ENCODE data around the gene ABCA5. TPM values are rescaled to one million over a fixed set of nuclear protein-coding genes. Genes with fewer than 3 reads are reported as not detected.

ABCA5 gene
- total RNA-seq, 2 donors from 2014 or later: 29.1 to 53.1 TPM

DNA sequence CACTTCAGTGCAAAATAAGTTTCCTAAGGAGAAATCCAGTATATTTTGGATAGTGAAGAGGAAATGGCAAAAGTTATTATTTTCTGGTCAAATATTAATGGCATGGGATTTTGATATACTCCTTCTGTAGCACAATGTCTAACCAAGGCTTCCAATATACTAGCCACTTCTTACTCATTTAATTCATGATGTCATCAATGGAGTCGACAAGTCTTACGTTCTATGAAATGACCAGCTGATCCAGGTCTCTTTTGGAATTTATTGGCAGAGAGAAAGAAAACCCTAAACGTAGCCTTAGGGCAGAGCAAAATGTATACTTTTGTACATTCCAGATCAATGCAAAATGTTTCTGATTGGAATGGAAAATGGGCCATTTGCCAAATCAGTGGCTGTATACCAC lies 90.0 kb downstream of the ABCA5 start:
- no peak overlapping the region for H3K27ac Mint-ChIP-seq
- DNase-seq (ENCODE audit: low spot score in 2 of 2) (no peak), ATAC-seq (no peak)
- peaks cover 0 to 22% of the 10 kb centered on the region in 2 donors for H3K36me3 Mint-ChIP-seq
- peaks cover 12 to 18% of the 10 kb centered on the region in 2 donors for H3K9me3 Mint-ChIP-seq

DNA sequence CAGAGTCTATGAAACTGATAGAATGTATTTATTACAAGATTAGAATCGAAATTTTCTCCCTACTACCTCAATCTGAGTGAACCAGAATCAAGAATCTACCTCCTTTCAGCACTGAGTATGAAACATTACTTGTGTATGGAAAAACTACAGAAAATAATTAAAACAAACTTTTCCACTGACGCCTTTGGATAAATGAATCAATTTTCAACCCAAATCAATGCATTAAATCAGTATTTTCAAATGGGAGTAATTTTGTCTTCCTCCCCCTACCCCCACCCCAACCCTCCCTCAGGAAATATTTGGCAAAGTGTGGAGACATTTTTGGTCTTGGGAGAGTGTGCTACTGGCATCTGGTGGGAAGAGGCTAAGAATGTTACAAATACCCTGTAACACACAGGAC lies 90.5 kb downstream of the ABCA5 start:
- no peak for ATAC-seq
- Mint-ChIP-seq H3K36me3 (peaks cover 0 to 23% of the 10 kb centered on the region in 2 donors), H3K27ac (no peak overlapping the region), H3K9me3 (peaks cover 12 to 21% of the 10 kb centered on the region in 2 donors)
- DNase-seq (ENCODE audit: low spot score in 2 of 2): no peak

- no peak overlapping the region for H3K27ac Mint-ChIP-seq
- ATAC-seq: peak; percentile 59 to 88
- H3K36me3 Mint-ChIP-seq: peaks cover 0 to 27% of the 10 kb centered on the region in 2 donors
- H3K9me3 Mint-ChIP-seq: peaks cover 21 to 27% of the 10 kb centered on the region in 2 donors
- peak in 1 of 2 donors; percentile 71 for DNase-seq (ENCODE audit: low spot score in 2 of 2)
These were observed 91.4 kb downstream of the ABCA5 start for GRCh38 chr17:69235338-69236058.

GRCh38 chr17:69232650-69233049 lies 94.3 kb downstream of the ABCA5 start:
- ATAC-seq: no peak

GRCh38 chr17:69231521-69231920 lies 95.4 kb downstream of the ABCA5 start:
- H3K9me3 Mint-ChIP-seq: peaks cover 21 to 27% of the 10 kb centered on the region in 2 donors
- H3K27ac Mint-ChIP-seq: no peak overlapping the region

More at GRCh38 chr17:69232650-69233049, 94.3 kb downstream of the ABCA5 start:
- DNase-seq (ENCODE audit: low spot score in 2 of 2): no peak
- Mint-ChIP-seq H3K36me3 (peaks cover 0 to 27% of the 10 kb centered on the region in 2 donors), H3K9me3 (peaks cover 21 to 27% of the 10 kb centered on the region in 2 donors), H3K27ac (no peak overlapping the region)

GRCh38 chr17:69230939-69231338 lies 96.0 kb downstream of the ABCA5 start:
- no peak for ATAC-seq
- peaks cover 0 to 27% of the 10 kb centered on the region in 2 donors for H3K36me3 Mint-ChIP-seq

More at GRCh38 chr17:69231521-69231920, 95.4 kb downstream of the ABCA5 start:
- no peak for ATAC-seq
- H3K36me3 Mint-ChIP-seq: peaks cover 0 to 27% of the 10 kb centered on the region in 2 donors
- no peak for DNase-seq (ENCODE audit: low spot score in 2 of 2)

GRCh38 chr17:69228576-69228975 lies 98.4 kb downstream of the ABCA5 start, which contains the start of gene ABCA10:
Gene ABCA10 (minus strand): TSS chr17:69228824. CDS start chr17:69225358, 3,466 bp downstream.
- peaks cover 20 to 22% of the 10 kb centered on the region in 2 donors for H3K9me3 Mint-ChIP-seq
- ATAC-seq: no peak
- peaks cover 0 to 19% of the 10 kb centered on the region in 2 donors for H3K36me3 Mint-ChIP-seq
- DNase-seq (ENCODE audit: low spot score in 2 of 2): no peak
- no peak within 1 kb of the TSS for H3K27ac Mint-ChIP-seq

More at GRCh38 chr17:69230939-69231338, 96.0 kb downstream of the ABCA5 start:
- Mint-ChIP-seq H3K9me3 (peaks cover 21 to 27% of the 10 kb centered on the region in 2 donors), H3K27ac (no peak overlapping the region)
- DNase-seq (ENCODE audit: low spot score in 2 of 2): no peak

- Mint-ChIP-seq H3K9me3 (peaks cover 14 to 17% of the 10 kb centered on the region in 2 donors), H3K27ac (no peak overlapping the region), H3K36me3 (peaks cover 0 to 13% of the 10 kb centered on the region in 2 donors)
- ATAC-seq (no peak), DNase-seq (ENCODE audit: low spot score in 2 of 2) (no peak)
These were observed 98.9 kb downstream of the ABCA5 start for GRCh38 chr17:69228018-69228417.

GRCh38 chr17:69227541-69227940 lies 99.4 kb downstream of the ABCA5 start:
- Mint-ChIP-seq H3K9me3 (peaks cover 9 to 12% of the 10 kb centered on the region in 2 donors), H3K27ac (no peak overlapping the region), H3K36me3 (peaks cover 0 to 10% of the 10 kb centered on the region in 2 donors)
- DNase-seq (ENCODE audit: low spot score in 2 of 2) (no peak), ATAC-seq (no peak)

GRCh38 chr17:69223809-69224208 lies 103.1 kb downstream of the ABCA5 start:
- Mint-ChIP-seq H3K27ac (no peak overlapping the region), H3K36me3 (no peaks in the 10 kb centered on the region), H3K9me3 (no peaks in the 10 kb centered on the region)
- ATAC-seq (no peak), DNase-seq (ENCODE audit: low spot score in 2 of 2) (no peak)

- Mint-ChIP-seq H3K27ac (no peak overlapping the region), H3K9me3 (no peaks in the 10 kb centered on the region), H3K36me3 (no peaks in the 10 kb centered on the region)
- DNase-seq (ENCODE audit: low spot score in 2 of 2) (no peak), ATAC-seq (no peak)
These were observed 104.2 kb downstream of the ABCA5 start for GRCh38 chr17:69222707-69223258.

DNA sequence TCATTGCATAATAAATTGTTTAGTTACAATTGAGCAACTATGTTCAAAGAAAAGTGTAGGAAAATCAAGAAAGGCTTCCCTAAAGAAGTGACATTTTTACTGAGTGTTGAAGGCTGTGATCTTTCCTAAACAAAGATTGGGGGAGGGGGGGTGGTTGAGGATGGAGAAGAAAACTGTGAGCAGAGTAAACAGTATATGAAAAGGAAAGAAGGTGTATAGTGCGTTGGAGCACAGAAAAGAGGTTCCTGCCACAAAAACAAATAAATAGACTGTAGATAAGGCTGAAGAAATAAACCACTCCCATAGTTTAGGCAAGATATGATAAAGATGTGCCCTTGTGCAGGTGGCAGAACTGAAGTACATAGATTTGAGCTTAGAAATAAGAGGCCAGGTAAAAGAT lies 106.8 kb downstream of the ABCA5 start:
- DNase-seq (ENCODE audit: low spot score in 2 of 2) (no peak), ATAC-seq (no peak)
- Mint-ChIP-seq H3K27ac (no peak overlapping the region), H3K9me3 (no peaks in the 10 kb centered on the region), H3K36me3 (no peaks in the 10 kb centered on the region)

GRCh38 chr17:69218986-69219385 lies 107.9 kb downstream of the ABCA5 start:
- Mint-ChIP-seq H3K36me3 (no peaks in the 10 kb centered on the region), H3K27ac (no peak overlapping the region), H3K9me3 (no peaks in the 10 kb centered on the region)
- ATAC-seq: no peak
- no peak for DNase-seq (ENCODE audit: low spot score in 2 of 2)

GRCh38 chr17:69213059-69213813 lies 113.7 kb downstream of the ABCA5 start:
- Mint-ChIP-seq H3K9me3 (no peaks in the 10 kb centered on the region), H3K27ac (no peak overlapping the region), H3K36me3 (peaks cover 0 to 6% of the 10 kb centered on the region in 2 donors)
- ATAC-seq (no peak), DNase-seq (ENCODE audit: low spot score in 2 of 2) (no peak)

GRCh38 chr17:69208640-69209039 lies 118.3 kb downstream of the ABCA5 start:
- ATAC-seq: no peak
- Mint-ChIP-seq H3K27ac (no peak overlapping the region), H3K9me3 (no peaks in the 10 kb centered on the region), H3K36me3 (peaks cover 0 to 6% of the 10 kb centered on the region in 2 donors)
- no peak for DNase-seq (ENCODE audit: low spot score in 2 of 2)

DNA sequence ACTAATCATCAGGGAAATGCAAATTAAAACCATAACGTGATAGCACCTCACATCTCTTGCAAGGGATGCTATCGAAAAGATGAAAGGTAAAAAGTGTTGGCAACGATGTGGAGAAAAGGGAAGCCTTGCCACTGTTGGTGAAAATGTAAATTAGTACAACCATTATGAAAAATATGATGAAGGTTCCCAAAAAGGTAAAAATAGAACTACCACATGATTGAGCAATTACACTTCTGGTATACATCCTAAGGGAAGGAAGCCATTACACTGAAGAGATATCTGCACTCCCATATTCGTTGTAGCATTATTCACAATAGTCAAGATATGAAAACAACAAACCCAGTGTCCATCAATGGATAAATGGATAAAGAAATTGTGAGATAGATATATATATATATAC lies 119.8 kb downstream of the ABCA5 start:
- Mint-ChIP-seq H3K27ac (no peak overlapping the region), H3K9me3 (no peaks in the 10 kb centered on the region), H3K36me3 (no peaks in the 10 kb centered on the region)
- ATAC-seq (no peak), DNase-seq (ENCODE audit: low spot score in 2 of 2) (no peak)

DNA sequence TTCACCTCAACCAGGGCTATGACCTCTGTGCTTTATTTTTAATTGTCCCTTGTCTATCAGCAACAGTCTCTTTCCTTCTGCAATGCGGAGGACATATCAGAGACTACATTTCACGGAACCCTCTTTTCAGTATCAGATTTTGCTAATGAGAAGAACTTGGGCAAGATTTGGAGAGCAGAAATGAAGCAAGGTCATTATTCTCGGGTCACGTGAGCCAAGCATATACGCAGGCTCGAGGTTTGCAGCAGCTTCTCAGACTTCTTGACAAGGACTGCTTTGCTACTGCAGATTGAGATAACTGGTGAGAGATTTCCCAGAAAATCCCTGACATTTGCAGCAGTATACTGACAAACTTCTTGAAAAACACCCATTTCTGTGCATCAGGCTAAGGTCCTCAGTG lies 128.7 kb downstream of the ABCA5 start:
- no peak for DNase-seq (ENCODE audit: low spot score in 2 of 2)
- no peak for ATAC-seq
- Mint-ChIP-seq H3K27ac (no peak overlapping the region), H3K9me3 (peaks cover 0 to 5% of the 10 kb centered on the region in 2 donors), H3K36me3 (no peaks in the 10 kb centered on the region)

Measured in activated naive CD4-positive, alpha-beta T cell treated with anti-CD3 and anti-CD28 coated beads, Interleukin-2, amount 50 U/mL, for 72 hours (primary cell).